OCI-LY1 (cell line): Measurements from ENCODE around the gene PTPRD.
A peak's percentile ranks its signal among the peaks of the same experiment; 100 is the strongest.

Source experiments
- H2AFZ ChIP-seq: fragments of 200-600 bp; sonication (generic), shearing (Covaris generic); 2 replicates; pipeline ENCODE4 v1.6.0; 2014; ENCODE audit warnings: antibody characterized with exemption, mild to moderate bottlenecking, low read length
- H3F3A ChIP-seq: fragments of 200-600 bp; sonication (generic), shearing (Covaris generic); 2 replicates; pipeline ENCODE4 v1.6.0; 2014; ENCODE audit warnings: mild to moderate bottlenecking, antibody characterized with exemption, low read length, moderate library complexity; ENCODE audit not compliant: insufficient read depth
- H3K27ac ChIP-seq: fragments of 200-600 bp; sonication (generic); 2 replicates; pipeline ENCODE4 v1.5.1; 2014; ENCODE audit warnings: low read length, mixed run types, mild to moderate bottlenecking, low read depth; ENCODE audit not compliant: poor library complexity, severe bottlenecking
- H3K27me3 ChIP-seq: fragments of 200-600 bp; sonication (generic); 2 replicates; pipeline ENCODE4 v1.6.0; 2014; ENCODE audit warnings: antibody characterized with exemption, mild to moderate bottlenecking, low read length, moderate library complexity; ENCODE audit not compliant: insufficient read depth
- H3K36me3 ChIP-seq: fragments of 200-600 bp; sonication (generic); 2 replicates; pipeline ENCODE4 v1.6.1; 2014; ENCODE audit warnings: mild to moderate bottlenecking, antibody characterized with exemption, low read length, moderate library complexity, mixed read lengths; ENCODE audit not compliant: insufficient read depth
- H3K4me1 ChIP-seq: fragments of 200-600 bp; sonication (generic); 2 replicates; pipeline ENCODE4 v1.5.1; 2014; ENCODE audit warnings: mild to moderate bottlenecking, low read length, moderate library complexity; ENCODE audit not compliant: insufficient read depth, severe bottlenecking
- H3K4me2 ChIP-seq: fragments of 200-600 bp; sonication (generic), shearing (Covaris generic); 2 replicates; pipeline ENCODE4 v1.6.1; 2014; ENCODE audit warnings: low read length
- H3K4me3 ChIP-seq: fragments of 200-600 bp; sonication (generic); 2 replicates; pipeline ENCODE4 v1.5.1; 2014; ENCODE audit warnings: low read length, low read depth, mild to moderate bottlenecking, mixed read lengths; ENCODE audit not compliant: poor library complexity, severe bottlenecking
- H3K79me2 ChIP-seq: fragments of 200-600 bp; shearing (Covaris generic); 2 replicates; pipeline ENCODE4 v1.6.1; 2016; ENCODE audit warnings: mixed run types, low read length, mixed read lengths; ENCODE audit not compliant: insufficient read depth
- H3K9ac ChIP-seq: fragments of 200-600 bp; sonication (generic), shearing (Covaris generic); 2 replicates; pipeline ENCODE4 v1.6.1; 2014; ENCODE audit warnings: mild to moderate bottlenecking, low read length, mixed read lengths
- H3K9me2 ChIP-seq: fragments of 200-600 bp; sonication (generic), shearing (Covaris generic); 2 replicates; pipeline ENCODE4 v1.6.1; 2014; ENCODE audit warnings: low read depth, mild to moderate bottlenecking, low read length, mixed read lengths
- H3K9me3 ChIP-seq: fragments of 200-600 bp; shearing (Covaris generic); 2 replicates; pipeline ENCODE4 v1.6.1; 2014; ENCODE audit warnings: low read length, mixed read lengths
- H4K20me1 ChIP-seq: fragments of 200-600 bp; sonication (generic), shearing (Covaris generic); 2 replicates; pipeline ENCODE4 v1.6.0; 2016; ENCODE audit warnings: mild to moderate bottlenecking, low read length; ENCODE audit not compliant: insufficient read depth
- CTCF ChIP-seq: fragments of 200-600 bp; sonication (generic), shearing (Covaris generic); IDR thresholded peaks from 2 replicates; pipeline ENCODE4 v1.5.1; 2017; ENCODE audit warnings: mild to moderate bottlenecking, antibody characterized with exemption, low read length, moderate library complexity, mixed read lengths
- EZH2 ChIP-seq: fragments of 200-600 bp; sonication (generic), shearing (Covaris generic); IDR thresholded peaks from 2 replicates; pipeline ENCODE4 v1.8.0; 2017; ENCODE audit warnings: borderline replicate concordance, mixed run types, mild to moderate bottlenecking, antibody characterized with exemption, low read length, moderate library complexity, mixed read lengths

PTPRD gene

DNA sequence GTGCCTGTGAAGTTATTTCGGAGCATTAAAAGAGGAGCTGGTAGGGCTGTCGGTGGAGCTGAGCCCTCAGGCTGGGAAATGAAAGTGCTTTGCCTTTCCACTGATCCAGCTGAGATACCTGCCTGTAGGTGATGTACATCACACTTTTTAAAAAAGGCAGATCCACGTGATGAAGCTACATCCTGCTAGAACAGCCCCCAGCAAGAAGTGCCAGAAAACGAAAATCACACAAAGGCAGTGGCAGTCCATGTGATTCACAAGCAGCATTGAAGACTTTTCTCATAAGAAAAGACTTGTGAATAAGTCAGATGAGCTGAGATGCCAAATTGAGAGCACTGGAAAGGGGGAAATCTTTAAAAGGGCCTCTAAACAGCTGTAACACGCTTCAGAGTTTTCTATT is 765.1 kb downstream of the PTPRD start:
- Histone ChIP-seq H3K36me3 (no peaks in the 10 kb centered on the region), H4K20me1 (no peaks in the 10 kb centered on the region), H3K27ac (peak overlapping the region; percentile 5), H3K4me1 (peaks cover 28% of the 10 kb centered on the region), H3F3A (no peaks in the 10 kb centered on the region), H3K9ac (no peak overlapping the region), H3K9me2 (no peaks in the 10 kb centered on the region), H3K9me3 (no peaks in the 10 kb centered on the region), H3K4me2 (peak overlapping the region; percentile 46), H3K27me3 (no peaks in the 10 kb centered on the region), H3K79me2 (no peaks in the 10 kb centered on the region), H2AFZ (peak overlapping the region; percentile 94), H3K4me3 (peak overlapping the region; percentile 28)
- no peak for TF ChIP-seq CTCF
- no peak for TF ChIP-seq EZH2

DNA sequence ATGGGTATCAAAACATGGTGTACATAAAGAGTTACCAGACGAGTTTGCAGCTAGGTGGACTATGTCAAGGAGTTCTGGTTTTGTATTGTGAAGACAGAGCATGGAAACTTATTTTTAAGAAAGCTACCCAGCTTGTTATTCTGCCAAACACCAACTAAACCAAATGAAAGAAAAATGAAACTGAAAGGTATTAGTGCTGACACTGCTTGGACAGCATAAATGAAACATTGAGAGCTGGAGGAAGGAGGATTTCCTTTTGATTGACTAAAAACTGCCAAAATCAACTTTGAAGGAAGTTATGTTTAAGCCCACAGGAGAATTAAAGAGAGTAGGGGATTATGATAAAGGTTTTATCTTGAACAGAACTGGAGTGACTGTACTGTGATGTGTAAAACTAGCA is 766.2 kb downstream of the PTPRD start:
- Histone ChIP-seq H3K27me3 (no peaks in the 10 kb centered on the region), H3K9me2 (no peaks in the 10 kb centered on the region), H3K9me3 (no peaks in the 10 kb centered on the region), H3K9ac (0 out of 2 replicates have a peak overlapping the region, but pooled peaks have one; percentile 28), H3K4me2 (peak overlapping the region; percentile 46), H2AFZ (peak overlapping the region; percentile 94; the same call in 1 of the 2 replicates), H3K36me3 (no peaks in the 10 kb centered on the region), H4K20me1 (no peaks in the 10 kb centered on the region), H3K79me2 (no peaks in the 10 kb centered on the region), H3K4me3 (no peak overlapping the region), H3K27ac (peak overlapping the region; percentile 5), H3F3A (no peaks in the 10 kb centered on the region), H3K4me1 (peaks cover 28% of the 10 kb centered on the region)
- no peak for TF ChIP-seq EZH2
- TF ChIP-seq CTCF: no peak

DNA sequence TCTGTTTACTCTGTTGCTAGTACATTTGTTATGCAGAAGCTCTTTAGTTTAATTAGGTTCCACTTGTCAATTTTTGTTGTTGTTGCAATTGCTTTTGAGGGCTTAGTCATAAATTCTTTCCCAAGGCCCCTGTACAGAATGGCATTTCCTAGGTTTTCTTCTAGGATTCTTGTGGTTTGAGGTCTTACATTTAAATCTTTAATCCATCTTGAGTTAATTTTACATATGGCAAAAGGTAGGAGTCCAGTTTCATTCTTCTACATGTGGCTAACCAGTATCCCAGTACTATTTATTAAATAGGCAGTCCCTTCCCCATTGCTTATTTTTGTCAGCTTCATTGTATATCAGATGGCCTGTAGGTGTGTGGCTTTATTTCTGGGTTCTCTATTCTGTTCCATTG is 792.4 kb downstream of the PTPRD start:
- no peaks in the 10 kb centered on the region for H3K79me2 ChIP-seq
- H3K36me3 ChIP-seq: no peaks in the 10 kb centered on the region
- no peaks in the 10 kb centered on the region for H3K27me3 ChIP-seq
- no peaks in the 10 kb centered on the region; the same call in 1 of the 2 replicates for H3K9me3 ChIP-seq
- H3K27ac ChIP-seq: no peak overlapping the region
- no peak for TF ChIP-seq CTCF
- no peak for TF ChIP-seq EZH2
- no peak overlapping the region for H3K4me2 ChIP-seq
- H3K9me2 ChIP-seq: no peaks in the 10 kb centered on the region
- no peak overlapping the region for H2AFZ ChIP-seq
- no peak overlapping the region for H3K4me3 ChIP-seq
- no peaks in the 10 kb centered on the region for H4K20me1 ChIP-seq
- H3K4me1 ChIP-seq: peaks cover 9% of the 10 kb centered on the region
- H3K9ac ChIP-seq: no peak overlapping the region
- H3F3A ChIP-seq: no peaks in the 10 kb centered on the region
